Kidney (tissue), 14 donors: ENCODE data around the gene PTPRM. TPM values are rescaled to one million over a fixed set of nuclear protein-coding genes. Genes with fewer than 3 reads are reported as not detected.

Experiments
- DNase-seq, 5 donors: peaks; one replicate each; pipeline ENCODE4 v3.0.0-alpha.2; 2013 to 2020
- FAIRE-seq: peaks from 2 replicates; lab custom pipeline; 2012; peaks lifted over from hg19 to GRCh38; lab: Jason Lieb, UNC
- H3K27ac ChIP-seq, 2 donors: one replicate each; pipeline ENCODE4 v1.7.0; 2013; ENCODE audit warnings: low read depth in 2 of 2, low read length in 2 of 2, inconsistent platforms in 1 of 2
- H3K27me3 ChIP-seq: one replicate; pipeline ENCODE4 v1.7.1; 2013; ENCODE audit warnings: low read length, inconsistent platforms; ENCODE audit not compliant: control insufficient read depth, insufficient read depth
- H3K36me3 ChIP-seq, 3 donors: one replicate each; pipeline versions ENCODE4 v1.7.0 to v1.7.1; 2013; ENCODE audit warnings: low read length in 3 of 3, control low read depth in 1 of 3, inconsistent platforms in 1 of 3; ENCODE audit not compliant: insufficient read depth in 3 of 3, control insufficient read depth in 2 of 3
- H3K4me1 ChIP-seq, 3 donors: one replicate each; pipeline versions ENCODE4 v1.7.0 to v1.7.1; 2013; ENCODE audit warnings: low read length in 3 of 3, inconsistent platforms in 1 of 3, low read depth in 1 of 3; ENCODE audit not compliant: control insufficient read depth in 2 of 3, insufficient read depth in 2 of 3
- H3K4me3 ChIP-seq, 3 donors: one replicate each; pipeline versions ENCODE4 v1.7.0 to v1.8.1; 2013; ENCODE audit warnings: low read length in 3 of 3, control low read depth in 1 of 3, inconsistent platforms in 1 of 3
- H3K9ac ChIP-seq, 3 donors: one replicate each; pipeline versions ENCODE4 v1.7.0 to v1.7.1; 2013; ENCODE audit warnings: low read length in 3 of 3, control low read depth in 1 of 3, inconsistent platforms in 1 of 3
- H3K9me3 ChIP-seq, 3 donors: one replicate each; pipeline versions ENCODE4 v1.7.0 to v1.7.1; 2013; ENCODE audit warnings: low read length in 3 of 3, control low read depth in 1 of 3, inconsistent platforms in 1 of 3; ENCODE audit not compliant: control insufficient read depth in 2 of 3, insufficient read depth in 1 of 3
- CTCF ChIP-seq: IDR thresholded peaks from 3 replicates; pipeline ENCODE4 v1.5.1; 2012; ENCODE audit warnings: mild to moderate bottlenecking, moderate library complexity, borderline replicate concordance; ENCODE audit not compliant: insufficient read depth; ENCODE audit errors: extremely low read depth
- intact Hi-C: fragments of 100-400 bp; cut with DNase I; formaldehyde crosslinking; loops from one replicate; pipeline ENCODE4 v1.11.1; 2022
- polyA plus RNA-seq: library from polyadenylated mRNA; stranded (reverse); fragments of 350-450 nt; fragmentation: Illumina TruSeq; extraction: RNeasy Lipid Tissue Mini Kit (QIAGEN cat#74804); gene quantifications from one replicate; pipeline ENCODE4 v1.2.3, GENCODE V29; 2014; ENCODE audit warnings: low read depth, low replicate concordance; ENCODE audit not compliant: insufficient read depth
- total RNA-seq: library from RNA; stranded (reverse); fragmentation: NEBNext Ultra II Directional; extraction: Animal tissue kit (Norgen Biotek cat#: 25700); gene quantifications from one replicate; pipeline ENCODE4 v1.2.1, GENCODE V29; 2021
- donor health status: control.
- donor health status: control.
- donor health status: control.
- donor health status: control.
- donor health status: control.
- donor health status: DM: yes; HTN: yes; CAD: no.
- donor health status: Normal renal cell carcinoma (clear cell type).

PTPRM gene
- total and polyA plus RNA-seq, 2 donors from 2014 or later, result 52.4 to 98.9 TPM

- Histone ChIP-seq H3K9me3 (no peaks in the 10 kb centered on the region), H3K27ac (no peak overlapping the region), H3K4me1 (peaks cover 0 to 2% (median 0%) of the 10 kb centered on the region in 3 donors), H3K9ac (no peak overlapping the region), H3K36me3 (no peaks in the 10 kb centered on the region), H3K4me3 (no peak overlapping the region), H3K27me3 (no peaks in the 10 kb centered on the region)
- no peak for DNase-seq
- intact Hi-C loops, result no loop called here
- FAIRE-seq, result no peak
- TF ChIP-seq CTCF, result no peak
These were observed 9.6 kb downstream of the PTPRM start for GRCh38 chr18:7576685-7577084.

GRCh38 chr18:7577706-7578105, 10.6 kb downstream of the PTPRM start:
- no peak overlapping the region for H3K27ac ChIP-seq
- intact Hi-C loops, result no loop called here
- H3K4me3 ChIP-seq, result no peak overlapping the region
- peaks cover 0 to 2% (median 0%) of the 10 kb centered on the region in 3 donors for H3K4me1 ChIP-seq
- no peaks in the 10 kb centered on the region for H3K9me3 ChIP-seq
- DNase-seq, result no peak
- H3K36me3 ChIP-seq, result no peaks in the 10 kb centered on the region
- FAIRE-seq, result no peak
- TF ChIP-seq CTCF, result no peak
- no peak overlapping the region for H3K9ac ChIP-seq
- no peaks in the 10 kb centered on the region for H3K27me3 ChIP-seq

GRCh38 chr18:7579176-7579917, 12.2 kb downstream of the PTPRM start:
- H3K9ac ChIP-seq, result no peak overlapping the region
- no peak overlapping the region for H3K27ac ChIP-seq
- FAIRE-seq, result no peak
- no peak for DNase-seq
- H3K4me1 ChIP-seq, result peaks cover 0 to 6% (median 2%) of the 10 kb centered on the region in 3 donors
- no peaks in the 10 kb centered on the region for H3K9me3 ChIP-seq
- no peak for TF ChIP-seq CTCF
- no peaks in the 10 kb centered on the region for H3K36me3 ChIP-seq
- intact Hi-C loops, result no loop called here
- H3K27me3 ChIP-seq, result no peaks in the 10 kb centered on the region
- no peak overlapping the region for H3K4me3 ChIP-seq
